Muscle of leg (tissue), 11 donors: ENCODE measurements around the gene RASAL1. TPM values are rescaled to one million over a fixed set of nuclear protein-coding genes. Genes with fewer than 3 reads are reported as not detected.

Experiments used
- DNase-seq: peaks from one replicate; pipeline ENCODE4 v3.0.0; 2013
- H3K27ac ChIP-seq: one replicate; pipeline ENCODE4 v1.5.1; 2013; ENCODE audit warnings: mild to moderate bottlenecking, low read length, control low read depth
- H3K27me3 ChIP-seq: one replicate; pipeline ENCODE4 v1.6.1; 2013; ENCODE audit warnings: low read length; ENCODE audit not compliant: control insufficient read depth, insufficient read depth
- H3K36me3 ChIP-seq: one replicate; pipeline ENCODE4 v1.6.1; 2013; ENCODE audit warnings: low read length; ENCODE audit not compliant: control insufficient read depth, insufficient read depth
- H3K4me1 ChIP-seq: one replicate; pipeline ENCODE4 v1.6.1; 2013; ENCODE audit warnings: low read length; ENCODE audit not compliant: control insufficient read depth, insufficient read depth
- H3K4me3 ChIP-seq: one replicate; pipeline ENCODE4 v1.5.1; 2013; ENCODE audit warnings: low read length, control low read depth
- H3K9me3 ChIP-seq: replicated peaks from 2 replicates; pipeline ENCODE4 v1.6.1; 2013; ENCODE audit warnings: low read depth, low read length; ENCODE audit not compliant: control insufficient read depth
- WGBS: methylation state at CpG from one replicate; pipeline ENCODE4 v1.1.5; 2013; ENCODE audit warnings: missing lambda C conversion rate; ENCODE audit not compliant: insufficient coverage; 5-methylcytosine and 5-hydroxymethylcytosine counted together
- polyA plus RNA-seq, 8 donors: library from polyadenylated mRNA; unstranded; fragments of 120-200 nt; gene quantifications; one replicate each; pipeline versions ENCODE4 v1.2.1 to v1.2.3, GENCODE V29; 2013; ENCODE audit warnings: inconsistent platforms in 1 of 8, low replicate concordance in 1 of 8; ENCODE audit not compliant: insufficient read length in 8 of 8, insufficient read depth in 1 of 8
- total RNA-seq: library from RNA; stranded (reverse); fragments of 120-200 nt; gene quantifications from one replicate; pipeline ENCODE4 v1.2.4, GENCODE V29; 2013

Gene RASAL1
- total and polyA plus RNA-seq, 9 donors, result 0.04 to 0.17 (median 0.05) TPM; not detected in 2

- no peak overlapping the region for H3K4me3 ChIP-seq
- no peak for DNase-seq
- no peaks in the 10 kb centered on the region for H3K9me3 ChIP-seq
- WGBS, result 83% methylated on average over 2 of the region's 3 CpGs
- H3K4me1 ChIP-seq, result peaks cover 4% of the 10 kb centered on the region
- H3K27me3 ChIP-seq, result peaks cover 31% of the 10 kb centered on the region
- H3K27ac ChIP-seq, result no peak overlapping the region
- H3K36me3 ChIP-seq, result no peaks in the 10 kb centered on the region
Observed at GRCh38 chr12:113088037-113088436, 47.5 kb downstream of the RASAL1 start.

- H3K9me3 ChIP-seq, result no peaks in the 10 kb centered on the region
- WGBS, result 48% methylated on average over 3 of the region's 5 CpGs
- no peaks in the 10 kb centered on the region for H3K4me1 ChIP-seq
- no peak for DNase-seq
- H3K36me3 ChIP-seq, result no peaks in the 10 kb centered on the region
- H3K27ac ChIP-seq, result no peak overlapping the region
- no peak overlapping the region for H3K4me3 ChIP-seq
- H3K27me3 ChIP-seq, result peaks cover 29% of the 10 kb centered on the region
Observed at GRCh38 chr12:113087193-113087592, 48.4 kb downstream of the RASAL1 start.

- no peak overlapping the region for H3K4me3 ChIP-seq
- H3K27ac ChIP-seq, result no peak overlapping the region
- H3K36me3 ChIP-seq, result no peaks in the 10 kb centered on the region
- no peaks in the 10 kb centered on the region for H3K9me3 ChIP-seq
- H3K4me1 ChIP-seq, result no peaks in the 10 kb centered on the region
- no peak for DNase-seq
- peaks cover 26% of the 10 kb centered on the region for H3K27me3 ChIP-seq
- 83% methylated on average over 3 of the region's 17 CpGs for WGBS
Observed at GRCh38 chr12:113086249-113087164, 49.1 kb downstream of the RASAL1 start.

- Histone ChIP-seq H3K4me1 (no peaks in the 10 kb centered on the region), H3K27ac (no peak overlapping the region), H3K36me3 (no peaks in the 10 kb centered on the region), H3K9me3 (no peaks in the 10 kb centered on the region), H3K27me3 (peaks cover 24% of the 10 kb centered on the region), H3K4me3 (no peak overlapping the region)
- peak; percentile 70 for DNase-seq
- 42% methylated on average over 6 of the region's 11 CpGs for WGBS
Observed at GRCh38 chr12:113083863-113084435, 51.6 kb downstream of the RASAL1 start.

DNA sequence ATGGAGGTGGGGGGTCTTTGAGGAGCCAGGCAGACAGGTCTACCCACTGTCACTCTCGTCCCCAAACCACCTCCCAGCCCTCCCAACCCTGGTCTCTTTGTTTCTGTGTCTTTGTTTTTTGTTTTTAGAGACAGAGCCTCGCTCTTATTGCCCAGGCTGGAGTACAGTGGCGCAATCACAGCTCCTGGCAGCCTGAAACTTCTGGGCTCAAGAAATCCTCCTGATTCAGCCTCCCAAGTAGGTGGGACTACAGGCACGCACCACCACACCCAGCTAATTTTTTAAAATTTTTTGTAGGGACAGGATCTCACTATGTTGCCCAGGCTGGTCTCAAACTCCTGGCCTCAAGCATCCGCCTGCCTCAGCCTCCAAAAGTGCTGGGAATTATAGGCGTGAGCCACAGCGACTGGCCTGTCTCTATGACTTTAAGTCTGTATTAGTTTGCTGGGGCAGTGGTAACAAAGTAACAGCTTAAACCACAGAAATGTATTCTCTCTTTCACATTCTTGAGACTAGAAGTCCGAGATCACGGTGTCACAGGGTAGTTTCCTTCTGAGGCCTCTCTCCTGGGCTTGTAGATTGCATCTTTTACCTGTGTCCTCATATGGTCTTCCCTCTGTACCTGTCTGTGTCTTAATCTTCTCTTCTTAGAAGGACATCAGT is 52.9 kb downstream of the RASAL1 start:
- WGBS, result 93% methylated on average over 5 of the region's 9 CpGs

DNA sequence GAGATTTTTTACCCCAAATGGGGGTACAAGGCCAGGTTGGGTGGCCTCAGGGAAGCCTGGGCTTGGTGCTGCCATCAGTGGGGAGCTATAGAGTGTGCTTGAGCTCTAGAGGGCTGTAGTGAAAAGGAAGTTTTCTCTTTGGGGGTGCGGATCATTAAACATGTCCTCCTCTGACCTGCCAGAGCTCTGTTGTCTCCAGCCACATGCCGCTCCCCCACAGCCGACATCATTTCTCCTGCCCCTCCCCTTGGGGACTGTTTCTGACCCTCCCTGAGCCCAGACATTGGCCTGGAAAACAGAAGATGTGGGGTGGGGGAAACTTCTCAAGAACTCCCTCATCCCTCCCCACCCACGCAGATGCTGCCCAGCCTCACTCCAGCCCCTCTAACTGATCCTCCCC is 53.7 kb downstream of the RASAL1 start:
- 80% methylated on average over 1 of the region's 4 CpGs for WGBS
- Histone ChIP-seq H3K27me3 (peaks cover 35% of the 10 kb centered on the region), H3K27ac (no peak overlapping the region), H3K36me3 (no peaks in the 10 kb centered on the region), H3K9me3 (no peaks in the 10 kb centered on the region), H3K4me3 (no peak overlapping the region), H3K4me1 (no peaks in the 10 kb centered on the region)
- DNase-seq, result peak; percentile 26

More for the DNA sequence above, 52.9 kb downstream of the RASAL1 start:
- Histone ChIP-seq H3K27me3 (peaks cover 31% of the 10 kb centered on the region), H3K4me3 (no peak overlapping the region), H3K4me1 (no peaks in the 10 kb centered on the region), H3K36me3 (no peaks in the 10 kb centered on the region), H3K27ac (no peak overlapping the region), H3K9me3 (no peaks in the 10 kb centered on the region)
- no peak for DNase-seq

GRCh38 chr12:113077859-113078255 is 57.7 kb downstream of the RASAL1 start:
- H3K4me3 ChIP-seq, result no peak overlapping the region
- no peak for DNase-seq
- no peak overlapping the region for H3K27ac ChIP-seq
- no peaks in the 10 kb centered on the region for H3K36me3 ChIP-seq
- H3K27me3 ChIP-seq, result peaks cover 46% of the 10 kb centered on the region
- peaks cover 2% of the 10 kb centered on the region for H3K4me1 ChIP-seq
- WGBS, result 5% methylated on average over 33 of the region's 48 CpGs
- no peaks in the 10 kb centered on the region for H3K9me3 ChIP-seq

GRCh38 chr12:113077057-113077858 is 58.3 kb downstream of the RASAL1 start:
- Histone ChIP-seq H3K9me3 (no peaks in the 10 kb centered on the region), H3K27ac (no peak overlapping the region), H3K36me3 (no peaks in the 10 kb centered on the region), H3K4me1 (peaks cover 3% of the 10 kb centered on the region), H3K4me3 (no peak overlapping the region), H3K27me3 (peaks cover 45% of the 10 kb centered on the region)
- WGBS, result 17% methylated on average over 70 of the region's 70 CpGs
- DNase-seq, result no peak

GRCh38 chr12:113075137-113075683 is 60.4 kb downstream of the RASAL1 start:
- Histone ChIP-seq H3K27me3 (peaks cover 43% of the 10 kb centered on the region), H3K36me3 (no peaks in the 10 kb centered on the region), H3K4me1 (peaks cover 13% of the 10 kb centered on the region), H3K27ac (no peak overlapping the region), H3K9me3 (no peaks in the 10 kb centered on the region), H3K4me3 (no peak overlapping the region)
- WGBS, result 55% methylated on average over 3 of the region's 6 CpGs
- DNase-seq, result no peak
